HG02610 (cell line): ENCODE data around the gene NPLOC4.
A peak's percentile ranks its signal among the peaks of the same experiment; 100 is the strongest.
"Not testable (repeated sequence)": the region's sequence is repeated elsewhere in the genome, so short reads cannot be mapped to it uniquely, and the experiment has no call there.

Experiments used
- ATAC-seq: cut with Tn5 transposase; IDR thresholded peaks from one replicate; pipeline ENCODE4 v1.9.1; 2021; ENCODE audit warnings: mild to moderate bottlenecking, moderate library complexity; ENCODE audit not compliant: unreplicated experiment

Gene NPLOC4

GRCh38 chr17:81636505-81637288, at the start of gene NPLOC4, which contains the start of gene TSPAN10:
Gene NPLOC4, minus strand, starts transcription at chr17:81637112. Its CDS starts 182 bp downstream, at chr17:81636930.
Gene TSPAN10, plus strand, starts transcription at chr17:81637196. Its CDS starts 5,217 bp downstream, at chr17:81642413.
- peak; percentile 87 for ATAC-seq

GRCh38 chr17:81686614-81687013, 49.7 kb upstream of the NPLOC4 start:
- no peak for ATAC-seq

GRCh38 chr17:81685108-81685507, 48.2 kb upstream of the NPLOC4 start:
- no peak for ATAC-seq

GRCh38 chr17:81684442-81684911, 47.6 kb upstream of the NPLOC4 start:
- no peak for ATAC-seq

DNA sequence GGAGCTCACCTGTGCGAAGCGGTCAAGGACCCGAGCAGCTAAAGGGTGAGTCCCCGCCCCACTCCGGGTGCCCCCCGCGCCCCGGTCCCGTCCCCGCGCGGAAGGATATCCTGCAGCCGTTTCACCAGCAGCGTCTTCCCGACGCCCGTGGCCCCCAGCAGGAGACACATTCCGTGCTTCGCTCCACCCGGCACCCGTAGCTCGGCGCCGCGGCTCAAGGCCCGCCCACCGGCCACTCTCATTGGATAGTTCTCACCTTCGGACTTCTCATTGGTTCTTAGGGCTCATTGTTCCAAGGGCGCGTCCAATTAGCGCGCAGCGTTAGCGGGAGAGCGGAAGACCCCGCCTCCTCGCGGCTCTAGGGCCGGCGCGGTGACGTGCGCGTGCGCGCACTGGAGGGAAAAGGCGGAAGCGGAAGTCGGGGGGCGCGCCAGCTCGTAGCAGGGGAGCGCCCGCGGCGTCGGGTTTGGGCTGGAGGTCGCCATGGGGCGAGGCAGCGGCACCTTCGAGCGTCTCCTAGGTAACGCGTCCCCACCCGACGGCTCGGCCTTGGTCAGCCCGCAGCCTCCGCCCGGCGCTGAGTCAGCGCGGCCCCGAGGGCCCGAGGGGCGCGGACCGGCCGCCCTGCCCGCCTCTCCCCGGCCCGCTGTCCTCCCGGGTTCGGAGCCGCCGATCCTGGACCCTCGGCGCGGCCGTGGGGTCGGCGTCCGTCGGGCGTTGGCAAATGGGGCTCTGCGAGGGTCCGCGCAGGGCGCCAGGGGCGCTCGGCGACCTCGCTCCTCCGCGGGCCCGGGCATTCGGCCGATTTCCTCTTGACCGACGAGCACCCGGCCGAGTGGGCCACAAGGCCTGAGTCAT, 46.9 kb upstream of the NPLOC4 start, which contains the start of the genes ARL16 and HGS:
ARL16 (minus strand) TSS at position 214 of the 858 bp plus-strand sequence; CDS start at position 170, 44 bp downstream.
HGS (plus strand) TSS at position 428 of the 858 bp plus-strand sequence; CDS start at position 484, 56 bp downstream.
- peak; percentile 90 for ATAC-seq

GRCh38 chr17:81683208-81683583, 46.3 kb upstream of the NPLOC4 start:
- ATAC-seq: peak; percentile 15

DNA sequence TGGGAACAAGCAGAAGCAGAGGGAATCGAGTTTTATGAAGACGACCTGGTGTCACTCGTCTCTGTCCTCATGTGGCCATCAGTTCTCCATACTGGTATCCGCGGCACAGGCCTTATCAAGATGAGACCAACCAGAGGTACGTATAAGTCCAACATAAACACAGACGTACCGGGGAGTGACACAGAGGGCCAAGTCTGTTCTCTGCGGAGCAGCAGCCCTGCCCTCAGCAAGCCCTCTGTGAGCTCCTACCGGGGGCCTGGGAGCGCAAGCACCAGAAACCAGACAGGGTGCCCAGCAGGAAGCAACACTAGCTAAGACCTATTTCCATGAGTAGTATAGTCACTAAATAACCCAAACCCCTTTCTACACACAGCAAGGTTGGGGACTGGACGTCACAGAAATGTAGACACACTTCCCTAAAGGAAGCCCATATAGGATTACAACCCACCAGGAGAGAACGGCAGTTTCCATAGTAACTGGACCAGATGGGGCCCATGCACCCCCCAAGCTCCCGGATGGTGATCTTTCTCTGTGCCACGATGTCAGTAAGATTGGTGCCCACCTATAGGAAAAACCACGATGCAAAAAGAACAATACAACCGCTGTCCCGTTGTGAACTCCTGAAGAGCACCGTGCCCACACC, 45.8 kb upstream of the NPLOC4 start:
- ATAC-seq: no peak

DNA sequence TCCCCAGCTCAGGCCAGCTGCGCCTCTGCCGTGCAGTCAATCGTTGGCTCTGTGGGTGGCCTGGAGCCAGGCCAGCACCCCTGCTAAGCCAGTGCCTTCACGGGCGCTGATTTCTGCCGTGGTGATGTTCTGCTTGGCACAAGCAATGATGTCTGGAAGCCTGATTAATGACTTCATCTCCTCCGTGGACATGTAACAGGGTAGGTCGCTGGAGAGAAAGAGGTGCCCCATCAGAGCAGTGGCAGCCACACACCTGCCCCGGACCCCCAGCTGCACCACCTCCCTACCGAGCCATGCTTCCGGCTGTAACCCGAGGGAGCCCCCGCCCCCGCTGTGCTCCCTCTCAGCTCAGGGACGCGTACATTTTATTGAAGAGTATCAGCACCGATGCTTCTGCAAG, 44.8 kb upstream of the NPLOC4 start:
- ATAC-seq: no peak

DNA sequence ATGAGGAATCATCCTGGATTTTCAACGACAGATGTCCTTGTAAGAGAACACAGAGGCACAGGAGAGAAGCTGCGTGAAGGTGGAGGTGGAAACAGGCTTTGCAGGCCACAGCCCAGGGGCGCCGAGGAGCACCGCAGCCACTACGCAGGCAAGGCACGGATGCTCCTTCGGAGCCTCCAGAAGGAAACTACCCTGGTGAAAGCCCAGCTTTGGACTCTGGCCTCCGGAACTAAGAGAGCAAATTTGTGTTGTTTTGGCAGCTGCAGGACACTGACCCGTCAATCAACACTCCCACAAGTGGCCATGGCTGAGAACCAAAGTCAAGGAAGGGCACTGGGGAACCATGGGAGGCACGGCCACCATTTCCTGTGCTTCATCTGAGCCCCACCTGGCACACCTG, 43.2 kb upstream of the NPLOC4 start:
- no peak for ATAC-seq

DNA sequence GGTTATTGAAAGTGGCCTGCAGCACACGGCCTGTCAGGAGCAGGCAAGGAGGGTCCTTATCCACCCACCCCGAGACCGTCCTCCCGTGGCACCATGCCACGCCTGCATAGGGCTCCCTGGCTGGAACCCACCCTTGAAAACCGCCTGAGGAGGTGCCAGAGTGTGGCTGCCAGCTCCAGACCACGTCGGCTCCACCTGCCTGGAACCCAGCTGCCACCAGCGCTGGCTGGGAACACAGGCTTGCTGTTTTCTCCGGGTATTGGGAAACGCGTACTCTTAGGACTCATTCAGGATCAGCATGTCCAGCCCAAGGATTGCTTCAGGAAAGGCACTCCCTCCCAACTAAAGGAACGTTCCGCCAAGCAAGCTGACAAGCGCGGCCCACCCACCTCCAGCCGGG, 40.0 kb upstream of the NPLOC4 start:
- ATAC-seq: no peak

GRCh38 chr17:81675515-81676221, 38.8 kb upstream of the NPLOC4 start:
- ATAC-seq: not testable (repeated sequence)

- no peak for ATAC-seq
These were observed 36.8 kb upstream of the NPLOC4 start for GRCh38 chr17:81673561-81674258.

GRCh38 chr17:81672954-81673353, 36.0 kb upstream of the NPLOC4 start:
- ATAC-seq: no peak

GRCh38 chr17:81672504-81672903, 35.6 kb upstream of the NPLOC4 start:
- ATAC-seq: no peak

DNA sequence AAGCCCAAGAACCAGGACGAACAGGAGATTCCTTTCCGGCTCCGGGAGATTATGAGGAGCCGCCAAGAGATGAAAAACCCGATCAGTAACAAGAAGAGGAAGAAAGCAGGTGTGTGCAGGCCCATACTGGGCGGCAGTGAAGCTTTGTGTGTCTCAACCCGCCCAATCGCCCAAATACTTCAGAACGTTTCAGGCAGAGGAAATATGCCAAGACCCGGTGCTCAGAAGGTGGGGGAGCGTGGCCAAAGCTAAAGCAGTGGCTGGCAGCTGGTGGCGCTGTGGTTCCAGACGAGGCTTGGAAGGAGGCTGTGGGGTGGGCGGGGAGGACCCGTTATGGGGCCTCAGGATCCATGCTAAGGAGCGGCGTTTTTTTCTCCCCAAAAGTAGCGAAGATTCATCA, 30.8 kb upstream of the NPLOC4 start:
- no peak for ATAC-seq

DNA sequence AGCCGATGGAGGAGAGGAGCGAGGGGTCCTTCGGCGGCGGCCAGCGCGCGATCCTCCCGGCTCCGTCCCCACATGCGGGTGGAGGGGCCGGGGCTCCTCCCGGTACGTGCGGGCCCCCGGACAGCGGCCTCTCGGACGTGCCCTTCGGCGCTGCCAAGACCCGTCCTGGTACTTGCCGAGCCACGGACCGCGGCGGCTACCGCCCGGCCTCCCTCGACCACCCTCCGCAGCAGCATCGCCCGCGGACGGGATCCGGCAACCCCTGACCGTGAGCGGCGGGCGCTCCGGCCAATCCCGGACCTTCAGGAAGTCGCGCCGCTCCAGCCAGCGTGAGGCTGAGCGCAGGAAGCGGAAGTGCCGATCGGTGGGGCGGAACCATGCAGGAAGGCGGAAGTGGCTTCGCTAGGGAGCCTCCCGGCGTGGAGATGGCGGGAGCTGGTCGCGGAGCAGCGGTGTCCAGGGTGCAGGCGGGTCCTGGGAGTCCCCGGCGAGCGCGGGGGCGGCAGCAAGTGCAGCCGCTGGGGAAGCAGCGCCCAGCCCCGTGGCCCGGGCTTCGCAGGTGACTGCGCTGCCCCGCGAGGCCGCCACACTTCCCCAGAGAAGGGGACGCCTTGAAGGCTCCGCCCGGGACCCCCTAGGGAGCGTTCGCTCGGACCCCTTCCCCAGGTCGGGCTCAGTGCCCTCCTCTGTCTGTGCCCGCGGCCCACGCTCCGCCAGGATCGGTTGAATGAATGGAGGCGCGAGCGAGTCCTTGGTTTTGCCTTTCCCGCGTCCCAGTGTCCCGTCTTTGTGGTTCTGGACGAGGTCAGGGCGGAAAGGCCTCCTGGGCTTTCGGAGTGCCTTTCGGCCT, 29.7 kb upstream of the NPLOC4 start, which contains the start of the genes CCDC137 and OXLD1:
CCDC137 (plus strand) TSS at position 396 of the 850 bp plus-strand sequence; CDS start at position 426, 30 bp downstream.
OXLD1 (minus strand) TSS at position 264 of the 850 bp plus-strand sequence; CDS start at position 236, 28 bp downstream.
- peak; percentile 93 for ATAC-seq

- ATAC-seq: peak; percentile 22
These were observed 29.1 kb upstream of the NPLOC4 start for GRCh38 chr17:81666092-81666341.

GRCh38 chr17:81665205-81666091, 28.5 kb upstream of the NPLOC4 start:
- peak; percentile 16 for ATAC-seq
